GM12878 (cell line): ENCODE data around the gene PAIP1. TPM values are rescaled to one million over a fixed set of nuclear protein-coding genes. Genes with fewer than 3 reads are reported as not detected.

Source experiments
- ATF7 ChIP-seq: fragments of 450-650 bp; IDR thresholded peaks from 2 replicates; pipeline ENCODE4 v1.6.1; 2016; ENCODE audit warnings: low read depth, mild to moderate bottlenecking
- BACH1 ChIP-seq: fragments of 450-650 bp; IDR thresholded peaks from 2 replicates; pipeline ENCODE4 v1.6.1; 2017; ENCODE audit warnings: mild to moderate bottlenecking, borderline replicate concordance
- CBFB ChIP-seq: IDR thresholded peaks from 2 replicates; pipeline ENCODE4 v1.6.1; 2016; ENCODE audit warnings: antibody characterized with exemption, low read depth
- E2F8 ChIP-seq: fragments of 450-650 bp; IDR thresholded peaks from 2 replicates; pipeline ENCODE4 v1.6.1; 2018; ENCODE audit warnings: mild to moderate bottlenecking, low read depth, moderate library complexity; ENCODE audit not compliant: partially characterized antibody
- ESRRA ChIP-seq: IDR thresholded peaks from 2 replicates; pipeline ENCODE4 v1.6.1; 2012; ENCODE audit warnings: mild to moderate bottlenecking, low read length, improper control_type of control experiment
- IKZF2 ChIP-seq, 2 experiments: fragments of 450-650 bp; IDR thresholded peaks; 2 replicates each; pipeline ENCODE4 v1.6.1; 2017; ENCODE audit warnings: mild to moderate bottlenecking in 2 of 2, moderate library complexity in 2 of 2
- IRF3 ChIP-seq: fragments of 450-650 bp; IDR thresholded peaks from 2 replicates; pipeline ENCODE4 v1.6.1; 2014; ENCODE audit warnings: mild to moderate bottlenecking
- IRF4 ChIP-seq: IDR thresholded peaks from 2 replicates; pipeline ENCODE4 v1.6.1; 2011; ENCODE audit warnings: low read depth, low read length
- MEF2B ChIP-seq: fragments of 450-650 bp; IDR thresholded peaks from 2 replicates; pipeline ENCODE4 v1.6.1; 2018; ENCODE audit warnings: mild to moderate bottlenecking, moderate library complexity; ENCODE audit not compliant: partially characterized antibody, poor library complexity, severe bottlenecking
- PAX8 ChIP-seq: fragments of 450-650 bp; IDR thresholded peaks from 2 replicates; pipeline ENCODE4 v1.6.1; 2017; ENCODE audit warnings: mild to moderate bottlenecking, moderate library complexity
- POLR2AphosphoS2 ChIP-seq: IDR thresholded peaks from 2 replicates; pipeline ENCODE4 v1.6.1; 2011; ENCODE audit warnings: low read depth, mild to moderate bottlenecking, low read length, improper control_type of control experiment, moderate library complexity
- RELB ChIP-seq: fragments of 450-650 bp; IDR thresholded peaks from 2 replicates; pipeline ENCODE4 v1.6.1; 2017; ENCODE audit warnings: low read depth, mild to moderate bottlenecking, moderate library complexity
- SRF ChIP-seq, 2 experiments: IDR thresholded peaks; 2 replicates each; pipeline ENCODE4 v1.6.1; 2011; ENCODE audit warnings: low read depth in 2 of 2, low read length in 2 of 2, mild to moderate bottlenecking in 1 of 2, moderate library complexity in 1 of 2
- STAT1 ChIP-seq: fragments of 450-650 bp; conservative IDR thresholded peaks from 2 replicates; pipeline ENCODE4 v1.6.1; 2014; ENCODE audit warnings: antibody characterized with exemption, mild to moderate bottlenecking
- TAF1 ChIP-seq: IDR thresholded peaks from 2 replicates; pipeline ENCODE4 v1.6.1; 2011; ENCODE audit warnings: mild to moderate bottlenecking, low read depth, low read length, borderline replicate concordance
- TARDBP ChIP-seq: IDR thresholded peaks from 2 replicates; pipeline ENCODE4 v1.6.1; 2016; ENCODE audit warnings: borderline replicate concordance
- TCF12 ChIP-seq: IDR thresholded peaks from 2 replicates; pipeline ENCODE4 v1.6.1; 2011; ENCODE audit warnings: low read depth, mild to moderate bottlenecking, low read length
- ZBED1 ChIP-seq: IDR thresholded peaks from 2 replicates; pipeline ENCODE4 v1.6.1; 2016; ENCODE audit warnings: borderline replicate concordance
- ZBTB40 ChIP-seq: fragments of 450-650 bp; IDR thresholded peaks from 2 replicates; pipeline ENCODE4 v1.6.1; 2016; ENCODE audit warnings: mild to moderate bottlenecking, moderate library complexity, borderline replicate concordance
- ZNF217 ChIP-seq: fragments of 450-650 bp; IDR thresholded peaks from 2 replicates; pipeline ENCODE4 v1.6.1; 2017; ENCODE audit warnings: antibody characterized with exemption, mild to moderate bottlenecking
- ZNF622 ChIP-seq: fragments of 450-650 bp; IDR thresholded peaks from 2 replicates; pipeline ENCODE4 v1.6.1; 2017; ENCODE audit warnings: mild to moderate bottlenecking, inconsistent platforms
- polyA plus RNA-seq, 11 experiments: library from polyadenylated mRNA; depleted of rRNA in 4 of 11; unstranded in 6 of 11; stranded (reverse) in 5 of 11; fragments of >200 nt; fragmentation: Nextera tagmentation in 4 of 11; fragmentation: Illumina TruSeq in 1 of 11; extraction: Ambion mirVana in 4 of 11; extraction: Trizol in 1 of 11; gene quantifications; 1 replicate in 1 of 11; 2 replicates in 10 of 11; pipeline versions ENCODE4 v1.2.1 to v1.2.3, GENCODE V29; 2011 to 2016; ENCODE audit warnings: inconsistent platforms in 2 of 11, missing spikeins in 2 of 11, low read depth in 1 of 11
- total RNA-seq, 4 experiments: library from RNA; depleted of rRNA in 3 of 4; stranded (reverse); fragments of >200 nt in 3 of 4; fragmentation: Illumina TruSeq in 1 of 4; extraction: Trizol in 1 of 4; gene quantifications; 2 replicates each; pipeline versions ENCODE4 v1.2.1 to v1.2.3, GENCODE V29; 2013 to 2021

The PAIP1 gene
- total and polyA plus RNA-seq, 10 of the 15 experiments (the other 5 are each of a cell fraction or from before 2014, with no cell fraction given) = 37.4 to 90.9 (median 57.0) TPM

- no peak for TF ChIP-seq MEF2B
- TF ChIP-seq RELB = no peak
- 0 out of 2 replicates have a peak, but pooled peaks have one; percentile 50 for TF ChIP-seq STAT1
- TF ChIP-seq IRF3 = no peak
- 0 out of 2 replicates have a peak, but pooled peaks have one; percentile 5 for TF ChIP-seq TCF12
- peak; percentile 60; the same call in 1 of the 2 replicates for TF ChIP-seq ZNF217
- TF ChIP-seq ZBED1 = 0 out of 2 replicates have a peak, but pooled peaks have one; percentile 40
- TF ChIP-seq SRF (IDR thresholded peaks at IDR 0.05; ENCODE audit: low read depth in 2 of 2, low read length in 2 of 2) = peak in 1 of 2 experiments; percentile 28; a peak in 1 of 4 replicates
- no peak; the same call in none of the 2 replicates for TF ChIP-seq TAF1
- 0 out of 2 replicates have a peak, but pooled peaks have one; percentile 38 for TF ChIP-seq POLR2AphosphoS2
- no peak for TF ChIP-seq TARDBP
- TF ChIP-seq BACH1 = peak; percentile 96
- no peak for TF ChIP-seq ESRRA
- TF ChIP-seq ZBTB40 = no peak
- TF ChIP-seq E2F8 = no peak
- TF ChIP-seq IRF4 = no peak
- TF ChIP-seq CBFB = no peak
- TF ChIP-seq IKZF2 (IDR thresholded peaks at IDR 0.05) = no peak
- no peak for TF ChIP-seq PAX8
- no peak for TF ChIP-seq ZNF622
- no peak for TF ChIP-seq ATF7
Measured at GRCh38 chr5:43556857-43557542, at the start of gene PAIP1 (continued).
